Measurements from ENCODE around the gene IQSEC1.

DNA sequence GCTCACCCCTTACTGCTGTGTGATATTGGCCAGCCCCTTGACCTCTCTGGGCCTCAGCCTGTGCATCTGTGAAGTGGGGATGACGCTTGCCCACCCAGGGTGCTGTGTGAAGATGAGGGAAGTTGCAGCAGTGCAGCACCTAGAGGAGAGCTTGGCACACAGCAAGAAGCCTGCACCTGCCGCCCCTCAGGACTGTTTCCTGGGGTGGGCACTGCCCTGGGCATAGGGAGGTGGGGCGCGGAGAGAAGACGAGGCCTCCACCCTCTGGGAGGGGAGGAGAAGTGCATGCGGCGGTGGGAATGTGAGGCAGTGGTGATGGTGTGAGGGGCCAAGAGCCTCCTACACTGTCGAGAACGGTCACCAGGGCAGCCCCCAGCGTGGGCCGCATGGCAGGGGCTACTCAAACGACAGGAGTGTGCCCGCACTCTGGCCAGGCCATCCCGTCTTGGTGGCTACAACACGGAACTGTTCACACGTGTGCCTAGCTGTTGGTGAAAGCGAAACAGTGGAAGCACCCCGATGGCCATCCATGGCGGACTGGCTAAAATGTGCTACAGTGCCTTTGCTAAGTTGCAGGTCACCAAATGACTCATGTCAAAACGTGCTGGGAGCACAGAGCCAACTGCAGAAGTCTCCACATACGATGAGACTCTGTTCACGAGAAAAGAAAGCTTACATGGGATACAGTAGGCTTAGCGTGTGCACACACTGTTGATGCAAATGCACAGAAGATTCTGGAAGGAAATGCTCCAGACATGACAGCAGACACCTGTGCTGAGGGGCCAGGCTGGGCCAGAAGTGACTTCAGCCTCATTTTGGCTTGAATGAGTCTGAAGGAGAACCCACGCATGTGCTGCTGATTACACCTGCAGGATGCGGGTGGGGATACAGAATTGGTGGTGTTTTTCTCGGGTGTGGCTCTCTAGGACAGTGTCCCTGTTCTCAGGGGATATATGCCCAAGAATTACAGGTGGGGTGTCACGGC, 40.4 kb upstream of the IQSEC1 start:
- TF ChIP-seq CREB1 (IDR thresholded peaks at IDR 0.05; ENCODE audit: low read depth) (no peak), POLR2A (IDR thresholded peaks at IDR 0.05; ENCODE audit: low read depth, low read length) (no peak)

All from GM12878 (cell line).